GM23248 (cell line): ENCODE measurements around the gene CD84. TPM values are rescaled to one million over a fixed set of nuclear protein-coding genes. Genes with fewer than 3 reads are reported as not detected.

Experiments used
- DNase-seq: peaks from one replicate; pipeline ENCODE4 v3.0.0-alpha.2; 2015
- H2AFZ ChIP-seq: fragments of 200-600 bp; sonication (generic); 2 replicates; pipeline ENCODE4 v1.6.1; 2016; ENCODE audit warnings: antibody characterized with exemption
- H3F3A ChIP-seq: fragments of 200-600 bp; sonication (generic); 2 replicates; pipeline ENCODE4 v1.6.1; 2016; ENCODE audit warnings: mild to moderate bottlenecking, antibody characterized with exemption, mixed run types; ENCODE audit not compliant: insufficient read depth
- H3K27ac ChIP-seq: fragments of 200-600 bp; sonication (generic); 2 replicates; pipeline ENCODE4 v1.5.1; 2016; ENCODE audit warnings: mild to moderate bottlenecking
- H3K27me3 ChIP-seq: fragments of 200-600 bp; sonication (generic); replicated peaks from 2 replicates; pipeline ENCODE4 v1.6.1; 2016; ENCODE audit warnings: mild to moderate bottlenecking; ENCODE audit not compliant: insufficient read depth
- H3K36me3 ChIP-seq: fragments of 200-600 bp; sonication (generic); 2 replicates; pipeline ENCODE4 v1.6.1; 2016; ENCODE audit warnings: low read depth, mild to moderate bottlenecking
- H3K4me1 ChIP-seq: fragments of 200-600 bp; sonication (generic); 2 replicates; pipeline ENCODE4 v1.6.1; 2016; ENCODE audit warnings: mild to moderate bottlenecking; ENCODE audit not compliant: insufficient read depth
- H3K4me2 ChIP-seq: fragments of 200-600 bp; sonication (generic); one replicate; pipeline ENCODE4 v1.6.1; 2016; ENCODE audit warnings: mild to moderate bottlenecking; ENCODE audit not compliant: unreplicated experiment
- H3K4me3 ChIP-seq: fragments of 200-600 bp; sonication (generic); 2 replicates; pipeline ENCODE4 v1.5.1; 2016; ENCODE audit warnings: mild to moderate bottlenecking
- H3K79me2 ChIP-seq: fragments of 200-600 bp; sonication (generic); 2 replicates; pipeline ENCODE4 v1.6.1; 2016; ENCODE audit warnings: mild to moderate bottlenecking; ENCODE audit not compliant: insufficient read depth
- H3K9ac ChIP-seq: fragments of 200-600 bp; sonication (generic); 2 replicates; pipeline ENCODE4 v1.6.1; 2016; ENCODE audit warnings: mild to moderate bottlenecking
- H3K9me2 ChIP-seq: fragments of 200-600 bp; sonication (generic); 2 replicates; pipeline ENCODE4 v1.6.1; 2016; ENCODE audit warnings: mixed run types, mild to moderate bottlenecking, moderate library complexity; ENCODE audit not compliant: insufficient read depth
- H3K9me3 ChIP-seq: fragments of 200-600 bp; sonication (generic); one replicate; pipeline ENCODE4 v1.6.1; 2017; ENCODE audit warnings: low read depth
- H4K20me1 ChIP-seq: fragments of 200-600 bp; sonication (generic); 2 replicates; pipeline ENCODE4 v1.6.0; 2016; ENCODE audit not compliant: insufficient read depth
- EZH2 ChIP-seq: fragments of 200-600 bp; sonication (generic); IDR thresholded peaks from 2 replicates; pipeline ENCODE4 v1.6.1; 2018; ENCODE audit warnings: antibody characterized with exemption, mild to moderate bottlenecking; ENCODE audit not compliant: insufficient read depth, poor library complexity, severe bottlenecking
- EZH2phosphoT487 ChIP-seq: fragments of 200-600 bp; sonication (generic); IDR thresholded peaks from 2 replicates; pipeline ENCODE4 v1.6.1; 2018; ENCODE audit warnings: antibody characterized with exemption, moderate library complexity, mild to moderate bottlenecking, low read depth; ENCODE audit not compliant: insufficient read depth
- WGBS, 2 experiments: methylation state at CpG; one replicate each; pipeline ENCODE4 v1.1.6; 2015 to 2017; ENCODE audit warnings: low lambda C conversion rate in 2 of 2, low coverage in 1 of 2; ENCODE audit errors: missing lambda C conversion rate in 2 of 2; 5-methylcytosine and 5-hydroxymethylcytosine counted together
- in situ Hi-C: fragments of 300-500 bp; cut with MboI; formaldehyde crosslinking; loops from 2 replicates; pipeline ENCODE4 v1.15.0; 2020
- polyA plus RNA-seq: library from polyadenylated mRNA; unstranded; fragments of >200 nt; fragmentation: Nextera tagmentation; extraction: Ambion mirVana; gene quantifications from 2 replicates; pipeline ENCODE4 v1.2.1, GENCODE V29; 2016
- total RNA-seq: library from RNA; depleted of rRNA; stranded (reverse); fragments of >200 nt; shearing (Covaris generic); gene quantifications from 2 replicates; pipeline ENCODE4 v1.2.3, GENCODE V29; 2014

The CD84 gene
- total and polyA plus RNA-seq, 2 experiments from 2014 or later: not detected

DNA sequence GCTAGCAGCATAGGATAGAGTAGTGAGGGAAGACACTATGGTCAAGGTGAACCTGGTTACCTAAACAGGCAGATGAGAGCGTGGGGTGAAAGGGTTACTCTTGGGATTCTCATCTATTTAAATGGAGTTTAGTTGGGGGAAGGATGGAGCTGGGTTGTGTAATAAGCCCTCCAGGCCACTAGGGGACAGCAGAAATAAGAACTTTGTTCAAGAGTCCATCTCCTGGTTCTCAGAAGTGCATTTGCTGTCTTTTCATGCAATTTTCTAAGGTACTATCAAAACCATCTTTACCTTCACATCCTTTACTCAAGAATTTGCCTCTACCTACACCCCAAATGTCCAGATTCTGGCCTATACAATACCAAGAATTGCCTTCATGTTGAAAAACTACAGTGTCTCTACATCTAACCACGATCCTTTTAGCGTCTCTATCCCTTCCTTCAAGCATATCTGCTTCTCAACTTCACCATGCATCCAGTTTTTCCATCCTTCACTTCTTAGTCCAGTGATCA lies 39.5 kb upstream of the CD84 start:
- no peaks in the 10 kb centered on the region for H3K4me1 ChIP-seq
- no peaks in the 10 kb centered on the region for H3K9me3 ChIP-seq
- H3F3A ChIP-seq: no peaks in the 10 kb centered on the region
- no peak overlapping the region for H3K9ac ChIP-seq
- H3K36me3 ChIP-seq: no peaks in the 10 kb centered on the region
- in situ Hi-C loops: no loop called here
- H3K4me3 ChIP-seq: no peak overlapping the region
- no peak overlapping the region for H3K4me2 ChIP-seq
- H2AFZ ChIP-seq: no peak overlapping the region
- DNase-seq: no peak
- H4K20me1 ChIP-seq: no peaks in the 10 kb centered on the region
- H3K79me2 ChIP-seq: no peaks in the 10 kb centered on the region
- no peak overlapping the region for H3K27ac ChIP-seq
- TF ChIP-seq EZH2phosphoT487: no peak
- TF ChIP-seq EZH2: no peak
- no peaks in the 10 kb centered on the region for H3K9me2 ChIP-seq
- WGBS, 2 experiments: 15 to 20% methylated on average over 3 of the region's 3 CpGs
- peaks cover 10% of the 10 kb centered on the region; the same call in 1 of the 2 replicates for H3K27me3 ChIP-seq

DNA sequence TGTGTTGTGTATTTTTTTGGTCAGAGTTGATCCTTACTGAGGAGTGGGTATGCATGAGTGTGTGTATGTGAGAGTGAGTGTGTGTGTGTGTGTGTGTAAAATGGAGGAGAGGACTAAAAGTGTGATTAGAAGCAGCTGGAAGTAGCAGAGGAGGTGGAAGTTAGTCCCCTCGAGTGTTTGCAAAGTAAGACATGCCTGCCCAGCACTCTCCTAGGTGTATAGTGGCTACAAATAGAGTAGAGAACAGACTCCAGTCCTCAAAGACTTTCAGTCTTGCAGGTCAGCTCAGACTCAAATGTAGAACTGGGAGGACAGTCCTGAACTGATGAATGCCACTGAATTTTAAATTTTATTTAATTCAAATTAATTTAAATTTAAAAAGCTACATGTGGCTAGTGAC lies 39.0 kb upstream of the CD84 start:
- Histone ChIP-seq H3K9ac (no peak overlapping the region), H3K4me3 (no peak overlapping the region), H4K20me1 (no peaks in the 10 kb centered on the region), H3K4me2 (no peak overlapping the region), H3K9me3 (no peaks in the 10 kb centered on the region), H3K27ac (no peak overlapping the region), H3K9me2 (no peaks in the 10 kb centered on the region), H3K27me3 (peaks cover 14% of the 10 kb centered on the region), H2AFZ (no peak overlapping the region), H3K36me3 (no peaks in the 10 kb centered on the region), H3K4me1 (no peaks in the 10 kb centered on the region), H3K79me2 (no peaks in the 10 kb centered on the region), H3F3A (no peaks in the 10 kb centered on the region)
- no peak for DNase-seq
- in situ Hi-C loops: no loop called here
- TF ChIP-seq EZH2 (no peak), EZH2phosphoT487 (no peak)
- 4 to 12% methylated on average over 1 of the region's 1 CpG for WGBS, 2 experiments

DNA sequence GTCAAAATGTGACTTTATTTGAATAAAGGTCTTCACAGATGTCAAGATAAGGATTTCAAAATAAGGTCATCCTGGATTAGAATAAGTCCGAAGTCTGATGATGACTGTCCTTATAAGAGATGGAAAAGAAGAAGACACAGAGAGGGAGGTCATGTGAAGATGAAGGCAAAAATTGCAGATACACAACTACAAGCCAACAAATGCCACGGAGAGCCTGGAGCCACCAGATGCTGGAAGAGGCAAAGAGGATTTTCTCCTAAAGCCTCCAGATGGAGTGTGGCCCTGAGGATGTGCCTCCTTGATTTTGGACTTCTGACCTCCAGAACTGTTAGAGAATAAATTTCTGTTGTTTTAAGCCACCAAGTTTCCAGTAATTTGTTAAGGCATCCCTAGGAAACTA lies 36.4 kb upstream of the CD84 start:
- Histone ChIP-seq H3K27ac (no peak overlapping the region), H3K4me2 (no peak overlapping the region), H3K36me3 (no peaks in the 10 kb centered on the region), H3K79me2 (no peaks in the 10 kb centered on the region), H3F3A (no peaks in the 10 kb centered on the region), H3K9ac (no peak overlapping the region), H3K9me3 (no peaks in the 10 kb centered on the region), H4K20me1 (no peaks in the 10 kb centered on the region), H2AFZ (no peak overlapping the region), H3K9me2 (no peaks in the 10 kb centered on the region), H3K27me3 (peaks cover 31% of the 10 kb centered on the region), H3K4me3 (no peak overlapping the region), H3K4me1 (no peaks in the 10 kb centered on the region)
- TF ChIP-seq EZH2 (no peak), EZH2phosphoT487 (no peak)
- DNase-seq: no peak
- WGBS, 2 experiments: 9 to 11% methylated on average over 2 of the region's 2 CpGs
- in situ Hi-C loops: no loop called here

DNA sequence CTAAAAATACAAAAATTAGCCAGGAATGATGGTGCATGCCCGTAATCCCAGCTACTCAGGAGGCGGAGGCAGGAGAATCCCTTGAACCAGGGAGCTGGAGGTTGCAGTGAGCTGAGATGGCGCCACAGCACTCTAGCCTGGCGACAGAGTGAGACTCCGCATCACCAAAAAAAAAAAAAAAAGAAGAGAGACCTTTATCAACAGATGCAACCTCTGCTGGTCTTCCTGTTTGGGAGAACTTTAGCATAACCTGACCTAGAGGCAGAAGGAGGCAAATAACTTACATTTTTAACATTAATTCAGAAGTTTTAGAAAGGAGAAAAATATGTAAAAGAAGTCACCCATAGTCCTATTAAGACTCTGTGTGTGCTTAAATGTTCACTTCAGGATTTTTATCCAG lies 35.1 kb upstream of the CD84 start:
- TF ChIP-seq EZH2 (no peak), EZH2phosphoT487 (no peak)
- 27 to 43% methylated on average over 5 of the region's 5 CpGs for WGBS, 2 experiments
- H3K4me2 ChIP-seq: no peak overlapping the region
- no peaks in the 10 kb centered on the region for H4K20me1 ChIP-seq
- no peaks in the 10 kb centered on the region for H3K36me3 ChIP-seq
- no peaks in the 10 kb centered on the region for H3K79me2 ChIP-seq
- DNase-seq: no peak
- no peak overlapping the region for H2AFZ ChIP-seq
- H3K4me1 ChIP-seq: no peaks in the 10 kb centered on the region
- no peaks in the 10 kb centered on the region for H3K9me2 ChIP-seq
- no peak overlapping the region for H3K27ac ChIP-seq
- H3F3A ChIP-seq: no peaks in the 10 kb centered on the region
- no peaks in the 10 kb centered on the region for H3K9me3 ChIP-seq
- no peak overlapping the region for H3K9ac ChIP-seq
- peaks cover 40% of the 10 kb centered on the region for H3K27me3 ChIP-seq
- in situ Hi-C loops: no loop called here
- no peak overlapping the region for H3K4me3 ChIP-seq
